Measurements from ENCODE around the gene STAT3.

STAT3 gene

GRCh38 chr17:42281571-42282096, 106.6 kb downstream of the STAT3 start:
- no peak overlapping the region for H3K4me3 ChIP-seq (ENCODE audit: low read depth, low read length)
- TF ChIP-seq CTCF (IDR thresholded peaks at IDR 0.05; ENCODE audit: insufficient read depth, low read depth, low read length, missing control alignments) = no peak
- no peak for DNase-seq (ENCODE audit: low read depth)

DNA sequence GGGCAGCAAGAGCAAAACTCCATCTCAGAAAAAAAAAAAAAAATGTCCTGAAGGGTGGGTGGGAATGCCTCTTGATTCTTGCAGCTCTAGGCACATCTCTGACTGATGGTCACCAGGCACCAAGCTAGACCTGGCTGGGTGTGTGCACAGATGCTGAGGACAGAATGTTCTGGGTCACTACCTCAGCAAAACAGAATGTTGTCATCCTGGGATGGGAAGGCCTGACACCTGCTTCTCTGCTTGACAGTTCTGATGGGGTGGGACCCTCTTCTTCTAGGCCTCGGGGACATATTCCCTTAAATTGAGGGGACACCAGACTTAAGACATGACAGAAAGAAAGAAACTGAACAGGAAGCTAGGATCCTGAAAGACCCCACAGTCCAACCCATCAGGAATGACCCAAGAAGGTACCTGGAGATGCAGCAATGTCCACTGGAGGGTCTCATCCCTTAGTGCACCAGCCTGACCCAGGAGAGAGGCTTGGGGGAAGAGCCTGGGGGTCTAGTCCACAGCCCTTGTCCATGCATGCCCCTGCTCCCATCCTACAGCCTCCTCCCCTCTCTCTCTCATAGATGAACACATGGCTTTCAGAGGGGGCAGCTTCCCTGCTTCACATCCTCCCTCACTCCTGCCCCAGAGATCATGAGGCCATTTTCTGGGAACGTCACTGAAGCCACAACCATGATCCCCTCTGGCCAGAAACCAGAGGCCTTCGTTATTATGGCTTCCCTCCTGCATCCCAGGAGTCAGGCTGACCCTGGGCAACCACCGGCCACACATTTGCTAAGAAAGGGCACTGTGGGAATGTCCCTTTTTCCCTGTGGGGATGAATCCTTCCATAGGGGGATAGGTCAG, 108.2 kb downstream of the STAT3 start:
- TF ChIP-seq CTCF (IDR thresholded peaks at IDR 0.05; ENCODE audit: insufficient read depth, low read depth, low read length, missing control alignments) = no peak
- no peak overlapping the region for H3K4me3 ChIP-seq (ENCODE audit: low read depth, low read length)
- no peak for DNase-seq (ENCODE audit: low read depth)

DNA sequence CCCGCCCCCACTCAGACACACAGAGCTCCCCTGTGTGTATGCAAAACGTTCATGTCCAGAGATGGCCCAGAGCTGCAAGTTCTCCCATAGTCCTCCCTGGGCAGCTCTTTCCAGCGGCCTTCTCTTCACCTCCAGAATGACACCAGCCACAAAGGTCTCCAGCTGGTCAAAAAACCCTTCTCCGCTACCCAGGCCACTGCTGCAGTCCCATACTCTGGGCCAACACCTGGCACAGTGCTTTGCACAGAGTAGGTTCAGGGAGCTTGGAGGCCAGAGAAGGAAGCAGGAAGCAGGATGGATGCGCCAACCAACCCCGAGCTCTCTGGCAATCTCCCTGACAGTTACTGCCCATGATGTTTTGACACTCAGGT, 110.9 kb downstream of the STAT3 start:
- no peak overlapping the region for H3K4me3 ChIP-seq (ENCODE audit: low read depth, low read length)
- no peak for DNase-seq (ENCODE audit: low read depth)
- no peak for TF ChIP-seq CTCF (IDR thresholded peaks at IDR 0.05; ENCODE audit: insufficient read depth, low read depth, low read length, missing control alignments)

- peak overlapping the region; percentile 56 for H3K4me3 ChIP-seq (ENCODE audit: low read depth, low read length)
- no peak for TF ChIP-seq CTCF (IDR thresholded peaks at IDR 0.05; ENCODE audit: insufficient read depth, low read depth, low read length, missing control alignments)
- DNase-seq (ENCODE audit: low read depth) = no peak
Observed at GRCh38 chr17:42276609-42277341, 111.5 kb downstream of the STAT3 start.

- TF ChIP-seq CTCF (IDR thresholded peaks at IDR 0.05; ENCODE audit: insufficient read depth, low read depth, low read length, missing control alignments) = no peak
- peak within 1 kb of the TSS; percentile 94 for H3K4me3 ChIP-seq (ENCODE audit: low read depth, low read length)
- peak; percentile 84 for DNase-seq (ENCODE audit: low read depth)
Observed at GRCh38 chr17:42276359-42276608, 112.0 kb downstream of the STAT3 start, which contains the start of gene STAT5B. Gene STAT5B (minus strand): TSS chr17:42276391. CDS start chr17:42232127, 44,264 bp downstream.

GRCh38 chr17:42275527-42276358, 112.5 kb downstream of the STAT3 start:
- no peak for TF ChIP-seq CTCF (IDR thresholded peaks at IDR 0.05; ENCODE audit: insufficient read depth, low read depth, low read length, missing control alignments)
- H3K4me3 ChIP-seq (ENCODE audit: low read depth, low read length) = peak overlapping the region; percentile 94
- DNase-seq (ENCODE audit: low read depth) = peak; percentile 39
